NB4 (cell line): ENCODE results near the gene PPP2R2D.

ENCODE experiments used
- CTCF ChIP-seq: IDR thresholded peaks from one replicate; pipeline ENCODE4 v1.5.1; 2012; ENCODE audit warnings: low read depth, low read length
- MAX ChIP-seq: IDR thresholded peaks from 2 replicates; pipeline ENCODE4 v1.6.1; 2011; ENCODE audit warnings: low read depth, low read length
- POLR2A ChIP-seq: IDR thresholded peaks from 2 replicates; pipeline ENCODE4 v1.6.1; 2011; ENCODE audit warnings: mild to moderate bottlenecking; ENCODE audit not compliant: insufficient read length; ENCODE audit errors: extremely low read depth

- no peak for TF ChIP-seq MAX
- no peak for TF ChIP-seq CTCF
- TF ChIP-seq POLR2A: no peak
Measured at GRCh38 chr10:131926743-131927595, 26.2 kb downstream of the PPP2R2D start.
